DOHH2 (cell line): ENCODE results near the gene CCDC66.

Source experiments
- H3F3A ChIP-seq: fragments of 200-600 bp; sonication (generic), shearing (Covaris generic); 2 replicates; pipeline ENCODE4 v1.6.0; 2016; ENCODE audit warnings: antibody characterized with exemption, mild to moderate bottlenecking; ENCODE audit not compliant: control insufficient read depth, insufficient read depth
- H3K27ac ChIP-seq: fragments of 200-600 bp; sonication (generic); 2 replicates; pipeline ENCODE4 v1.5.1; 2014; ENCODE audit warnings: low read depth, mild to moderate bottlenecking, low read length, moderate library complexity
- H3K27me3 ChIP-seq: fragments of 200-600 bp; sonication (generic); 2 replicates; pipeline ENCODE4 v1.6.1; 2014; ENCODE audit warnings: mild to moderate bottlenecking, low read length, mixed read lengths; ENCODE audit not compliant: control insufficient read depth
- H3K36me3 ChIP-seq: fragments of 200-600 bp; sonication (generic); 2 replicates; pipeline ENCODE4 v1.6.1; 2014; ENCODE audit warnings: mild to moderate bottlenecking, low read length, moderate library complexity, mixed read lengths; ENCODE audit not compliant: control insufficient read depth
- H3K4me1 ChIP-seq: fragments of 200-600 bp; sonication (generic); 2 replicates; pipeline ENCODE4 v1.6.1; 2014; ENCODE audit warnings: mild to moderate bottlenecking, low read length, mixed read lengths; ENCODE audit not compliant: control insufficient read depth
- H3K4me2 ChIP-seq: fragments of 200-600 bp; sonication (generic); 2 replicates; pipeline ENCODE4 v1.6.0; 2014; ENCODE audit warnings: mild to moderate bottlenecking, low read length, moderate library complexity
- H3K4me3 ChIP-seq: fragments of 200-600 bp; sonication (generic); 2 replicates; pipeline ENCODE4 v1.5.1; 2014; ENCODE audit warnings: mild to moderate bottlenecking, low read length, mixed read lengths
- H3K79me2 ChIP-seq: fragments of 200-600 bp; sonication (generic); 2 replicates; pipeline ENCODE4 v1.6.1; 2014; ENCODE audit warnings: mild to moderate bottlenecking, low read length, mixed read lengths; ENCODE audit not compliant: control insufficient read depth
- H3K9me2 ChIP-seq: fragments of 200-600 bp; sonication (generic); replicated peaks from 2 replicates; pipeline ENCODE4 v1.6.1; 2014; ENCODE audit warnings: mild to moderate bottlenecking, low read length, mixed read lengths; ENCODE audit not compliant: control insufficient read depth
- H3K9me3 ChIP-seq: fragments of 200-600 bp; sonication (generic); 2 replicates; pipeline ENCODE4 v1.6.1; 2014; ENCODE audit warnings: antibody characterized with exemption, low read length, mixed read lengths; ENCODE audit not compliant: control insufficient read depth, insufficient read depth
- H4K20me1 ChIP-seq: fragments of 200-600 bp; sonication (generic); 2 replicates; pipeline ENCODE4 v1.6.0; 2014; ENCODE audit warnings: low read depth, mild to moderate bottlenecking, antibody characterized with exemption, low read length, moderate library complexity; ENCODE audit not compliant: control insufficient read depth, insufficient read depth
- EZH2phosphoT487 ChIP-seq: fragments of 200-600 bp; sonication (generic); IDR thresholded peaks from 2 replicates; pipeline ENCODE4 v1.6.1; 2017; ENCODE audit warnings: borderline replicate concordance, mild to moderate bottlenecking, antibody characterized with exemption, low read length, moderate library complexity, mixed read lengths
- TF ChIP-seq, protein P1 (sequence below): fragments of 200-600 bp; sonication (generic); IDR thresholded peaks from one replicate; pipeline ENCODE4 v1.5.1; 2014; ENCODE audit warnings: antibody characterized with exemption, mild to moderate bottlenecking, low read depth, low read length; ENCODE audit not compliant: poor library complexity, severe bottlenecking

CCDC66 gene

DNA sequence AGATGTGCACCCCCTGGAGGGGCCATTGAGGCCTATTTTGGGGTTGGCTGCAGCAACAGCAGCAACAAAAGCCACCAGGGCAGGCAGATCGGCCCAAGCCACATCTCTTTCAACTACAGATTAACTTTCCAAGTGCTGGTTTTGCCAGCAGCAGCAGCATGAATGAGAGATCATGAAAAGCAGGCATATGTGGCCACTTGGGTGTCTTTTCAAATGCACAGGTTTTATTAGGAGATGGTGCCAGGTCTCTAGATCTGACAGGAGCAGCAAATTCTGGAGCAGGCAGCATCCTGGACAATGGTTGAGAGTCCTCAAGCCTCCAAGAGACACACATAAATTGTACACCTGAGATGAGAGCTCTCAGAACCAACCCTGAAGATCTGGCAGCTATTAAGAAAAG, 31.7 kb upstream of the CCDC66 start:
- H3K9me3 ChIP-seq: no peaks in the 10 kb centered on the region
- no peaks in the 10 kb centered on the region for H3F3A ChIP-seq
- no peaks in the 10 kb centered on the region for H4K20me1 ChIP-seq
- no peak overlapping the region for H3K4me3 ChIP-seq
- H3K27ac ChIP-seq: no peak overlapping the region
- no peaks in the 10 kb centered on the region for H3K36me3 ChIP-seq
- no peaks in the 10 kb centered on the region for H3K79me2 ChIP-seq
- TF ChIP-seq, protein P1, sequence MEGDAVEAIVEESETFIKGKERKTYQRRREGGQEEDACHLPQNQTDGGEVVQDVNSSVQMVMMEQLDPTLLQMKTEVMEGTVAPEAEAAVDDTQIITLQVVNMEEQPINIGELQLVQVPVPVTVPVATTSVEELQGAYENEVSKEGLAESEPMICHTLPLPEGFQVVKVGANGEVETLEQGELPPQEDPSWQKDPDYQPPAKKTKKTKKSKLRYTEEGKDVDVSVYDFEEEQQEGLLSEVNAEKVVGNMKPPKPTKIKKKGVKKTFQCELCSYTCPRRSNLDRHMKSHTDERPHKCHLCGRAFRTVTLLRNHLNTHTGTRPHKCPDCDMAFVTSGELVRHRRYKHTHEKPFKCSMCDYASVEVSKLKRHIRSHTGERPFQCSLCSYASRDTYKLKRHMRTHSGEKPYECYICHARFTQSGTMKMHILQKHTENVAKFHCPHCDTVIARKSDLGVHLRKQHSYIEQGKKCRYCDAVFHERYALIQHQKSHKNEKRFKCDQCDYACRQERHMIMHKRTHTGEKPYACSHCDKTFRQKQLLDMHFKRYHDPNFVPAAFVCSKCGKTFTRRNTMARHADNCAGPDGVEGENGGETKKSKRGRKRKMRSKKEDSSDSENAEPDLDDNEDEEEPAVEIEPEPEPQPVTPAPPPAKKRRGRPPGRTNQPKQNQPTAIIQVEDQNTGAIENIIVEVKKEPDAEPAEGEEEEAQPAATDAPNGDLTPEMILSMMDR: no peak
- no peak for TF ChIP-seq EZH2phosphoT487
- H3K4me1 ChIP-seq: no peaks in the 10 kb centered on the region
- no peaks in the 10 kb centered on the region for H3K9me2 ChIP-seq
- H3K27me3 ChIP-seq: peaks cover 8% of the 10 kb centered on the region; the same call in 1 of the 2 replicates
- no peak overlapping the region for H3K4me2 ChIP-seq

DNA sequence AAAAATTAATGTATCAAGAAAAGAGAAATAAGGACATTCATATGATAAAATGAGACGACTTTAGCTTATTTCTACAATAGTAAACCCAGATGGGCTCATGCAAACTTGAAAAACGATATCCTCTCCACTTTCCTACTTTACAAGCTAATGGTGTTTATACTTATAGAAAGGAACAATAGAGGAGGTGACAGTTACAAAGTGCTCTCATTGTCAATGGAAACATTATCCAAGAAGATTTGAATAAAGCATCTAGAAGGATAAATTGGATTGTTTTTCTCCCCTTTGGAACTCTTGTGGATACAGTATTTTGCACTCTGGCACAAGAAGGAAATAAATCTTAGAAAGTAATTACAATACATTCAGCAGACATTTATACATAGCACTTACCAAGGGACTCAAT, 20.2 kb upstream of the CCDC66 start:
- no peak overlapping the region for H3K4me3 ChIP-seq
- H3K27ac ChIP-seq: no peak overlapping the region
- H3K79me2 ChIP-seq: no peaks in the 10 kb centered on the region
- H3K27me3 ChIP-seq: peaks cover 6% of the 10 kb centered on the region; the same call in 1 of the 2 replicates
- no peaks in the 10 kb centered on the region for H4K20me1 ChIP-seq
- H3K9me2 ChIP-seq: no peaks in the 10 kb centered on the region
- no peaks in the 10 kb centered on the region for H3K4me1 ChIP-seq
- no peak overlapping the region for H3K4me2 ChIP-seq
- TF ChIP-seq EZH2phosphoT487: no peak
- TF ChIP-seq, protein P1: no peak
- H3K9me3 ChIP-seq: no peaks in the 10 kb centered on the region
- no peaks in the 10 kb centered on the region for H3K36me3 ChIP-seq
- no peaks in the 10 kb centered on the region for H3F3A ChIP-seq

DNA sequence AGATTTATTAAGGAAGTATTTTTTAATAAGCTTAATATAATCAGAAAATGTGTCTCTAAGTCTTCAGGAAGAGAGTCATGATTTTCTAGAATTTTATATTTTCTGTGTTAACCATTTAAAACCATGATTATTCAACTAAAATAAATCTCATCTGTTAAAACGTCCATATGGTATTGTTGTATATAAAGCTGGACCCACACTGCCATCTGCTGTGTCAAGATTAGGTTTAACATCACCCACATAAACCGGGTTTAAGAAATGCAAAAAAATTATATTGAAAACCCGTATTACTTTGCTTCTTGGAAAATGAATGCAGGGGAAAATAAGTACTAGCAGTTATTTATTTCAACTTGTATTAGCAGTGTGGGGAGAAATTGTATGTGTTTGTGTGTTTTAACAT, 9.5 kb upstream of the CCDC66 start:
- no peak overlapping the region for H3K4me3 ChIP-seq
- no peaks in the 10 kb centered on the region for H4K20me1 ChIP-seq
- no peaks in the 10 kb centered on the region for H3K36me3 ChIP-seq
- H3K9me3 ChIP-seq: 0 out of 2 replicates have a peak, but pooled peaks cover 2% of the 10 kb centered on the region
- H3F3A ChIP-seq: no peaks in the 10 kb centered on the region
- H3K79me2 ChIP-seq: no peaks in the 10 kb centered on the region
- H3K9me2 ChIP-seq: no peaks in the 10 kb centered on the region
- H3K4me2 ChIP-seq: no peak overlapping the region
- H3K4me1 ChIP-seq: no peaks in the 10 kb centered on the region
- H3K27me3 ChIP-seq: peaks cover 21% of the 10 kb centered on the region
- TF ChIP-seq, protein P1: no peak
- no peak for TF ChIP-seq EZH2phosphoT487
- no peak overlapping the region for H3K27ac ChIP-seq
